HS-5 (cell line): ENCODE results near the gene GPC3.

Source experiments
- DNase-seq: peaks from one replicate; pipeline ENCODE4 v3.0.0-alpha.2; 2012; ENCODE audit warnings: low read depth

GPC3 gene

DNA sequence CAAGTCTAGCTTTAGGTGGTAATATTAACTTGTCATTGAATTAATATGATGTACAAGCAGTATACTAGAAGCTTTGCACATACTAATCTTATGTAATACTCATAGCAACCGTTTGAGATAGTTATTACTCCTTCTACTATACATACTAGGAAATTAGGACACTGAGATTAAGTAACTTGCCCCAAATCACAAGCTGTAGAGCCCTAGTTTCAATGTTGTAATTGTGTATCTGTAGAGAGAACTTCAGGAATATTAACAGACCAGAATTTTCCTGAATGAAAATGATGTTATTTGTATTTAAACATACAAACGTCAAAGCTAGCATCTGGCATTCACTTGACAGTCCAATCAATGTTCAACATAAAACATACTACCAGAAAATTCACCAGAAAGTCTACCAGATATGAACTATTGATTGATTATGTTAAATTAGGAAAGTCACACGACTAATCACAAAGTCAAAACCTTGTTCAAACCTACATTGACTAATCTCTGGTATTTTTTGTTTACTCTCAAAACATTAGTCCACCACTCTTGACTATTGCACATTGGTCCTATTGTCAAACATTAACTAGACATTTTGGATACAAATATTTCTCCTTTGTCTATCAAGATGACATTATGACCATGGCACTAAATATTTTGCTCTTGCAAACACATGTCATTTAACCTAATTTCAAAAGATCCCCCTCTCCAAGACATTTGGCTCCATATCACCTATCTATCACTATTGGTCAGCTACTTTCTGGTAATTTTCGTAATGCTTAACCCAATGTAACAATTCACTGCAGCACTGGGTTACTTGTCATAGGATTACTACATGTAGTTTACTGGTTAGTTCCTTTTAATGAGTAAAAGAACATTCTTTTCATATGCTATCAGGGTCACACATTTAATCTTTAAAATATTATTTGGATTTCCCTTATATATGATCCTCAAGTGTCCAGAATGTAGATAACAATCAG is 100.7 kb downstream of the GPC3 start:
- no peak for DNase-seq

GRCh38 chrX:133881893-133882292 is 103.5 kb downstream of the GPC3 start:
- no peak for DNase-seq

DNA sequence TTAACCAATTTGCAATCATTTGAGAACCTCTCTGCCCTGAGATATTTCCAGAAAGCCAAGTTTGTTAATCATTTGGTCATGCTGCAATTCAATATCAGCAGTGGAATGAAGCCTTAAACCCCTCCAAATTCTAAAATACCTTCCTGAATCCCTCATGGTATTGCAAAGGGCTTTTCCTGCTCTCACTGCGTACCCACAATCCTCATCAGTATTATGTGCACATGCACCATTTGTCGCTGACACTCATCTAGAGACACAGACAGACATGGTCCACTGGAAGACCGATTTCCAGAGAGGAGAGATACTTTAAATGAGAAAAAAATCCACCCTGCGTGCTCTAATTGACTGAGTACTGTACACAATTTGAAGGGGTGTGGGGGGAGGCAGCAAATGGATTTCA is 104.4 kb downstream of the GPC3 start:
- no peak for DNase-seq

GRCh38 chrX:133880032-133880443 is 105.4 kb downstream of the GPC3 start:
- DNase-seq: no peak

DNA sequence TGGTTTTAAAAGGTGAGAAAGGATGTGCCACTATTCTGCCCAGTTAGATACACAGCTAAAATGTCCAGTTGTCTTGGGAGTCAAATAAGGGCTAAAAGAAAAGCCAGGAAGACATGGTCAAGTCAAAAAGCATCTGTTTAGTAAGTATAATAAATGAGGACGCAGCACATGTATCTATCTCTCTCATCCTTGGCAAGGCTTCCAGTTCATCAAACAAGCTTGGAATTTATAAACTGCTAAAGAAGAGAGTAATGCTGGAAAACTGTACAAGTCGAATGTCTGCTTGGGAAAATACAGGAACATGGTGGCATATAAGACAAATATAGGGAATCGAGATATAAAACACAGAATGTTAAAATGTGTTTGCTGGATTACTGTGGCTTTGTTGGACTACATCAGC is 106.7 kb downstream of the GPC3 start:
- DNase-seq: no peak

DNA sequence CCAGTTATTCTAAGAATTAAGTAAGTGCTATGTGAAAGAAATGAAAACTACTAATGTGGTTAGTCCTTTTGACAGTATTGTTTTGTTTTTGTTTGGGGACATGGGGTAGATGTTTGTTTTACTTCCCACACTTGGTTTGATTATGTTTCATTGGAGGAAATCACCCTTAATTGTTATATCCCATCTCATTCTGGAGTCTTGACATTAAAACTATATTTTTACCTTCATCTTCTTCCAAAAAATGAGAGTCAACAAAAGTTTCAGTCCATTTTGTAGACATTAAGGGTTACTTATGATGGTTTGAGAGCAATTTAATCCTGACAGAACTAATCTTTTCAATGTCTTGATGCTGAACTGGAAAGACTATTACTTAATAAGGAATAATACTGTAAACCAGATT is 108.7 kb downstream of the GPC3 start:
- DNase-seq: no peak

- no peak for DNase-seq
Measured at GRCh38 chrX:133869270-133869669, 116.1 kb downstream of the GPC3 start.

DNA sequence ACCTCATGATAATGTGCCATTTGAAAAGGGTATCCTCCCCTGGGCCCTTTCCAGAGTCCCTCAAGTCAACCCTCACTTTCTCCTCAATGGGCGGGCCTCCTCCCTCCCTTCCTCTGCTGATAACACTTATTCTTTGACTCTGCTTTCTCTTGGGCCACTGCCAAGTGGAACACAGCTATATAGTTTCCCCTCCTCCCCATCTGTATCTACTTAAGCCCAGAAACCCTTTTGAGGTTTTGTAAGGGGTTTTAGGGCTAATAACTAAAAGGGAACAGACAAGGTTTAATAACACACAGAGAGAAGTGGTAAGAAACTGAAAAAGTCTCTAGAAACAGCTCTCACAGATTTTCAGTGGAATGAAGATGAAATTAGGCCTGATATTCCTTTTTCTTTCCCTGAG is 116.7 kb downstream of the GPC3 start:
- DNase-seq: no peak

GRCh38 chrX:133868250-133868649 is 117.1 kb downstream of the GPC3 start:
- DNase-seq: no peak

DNA sequence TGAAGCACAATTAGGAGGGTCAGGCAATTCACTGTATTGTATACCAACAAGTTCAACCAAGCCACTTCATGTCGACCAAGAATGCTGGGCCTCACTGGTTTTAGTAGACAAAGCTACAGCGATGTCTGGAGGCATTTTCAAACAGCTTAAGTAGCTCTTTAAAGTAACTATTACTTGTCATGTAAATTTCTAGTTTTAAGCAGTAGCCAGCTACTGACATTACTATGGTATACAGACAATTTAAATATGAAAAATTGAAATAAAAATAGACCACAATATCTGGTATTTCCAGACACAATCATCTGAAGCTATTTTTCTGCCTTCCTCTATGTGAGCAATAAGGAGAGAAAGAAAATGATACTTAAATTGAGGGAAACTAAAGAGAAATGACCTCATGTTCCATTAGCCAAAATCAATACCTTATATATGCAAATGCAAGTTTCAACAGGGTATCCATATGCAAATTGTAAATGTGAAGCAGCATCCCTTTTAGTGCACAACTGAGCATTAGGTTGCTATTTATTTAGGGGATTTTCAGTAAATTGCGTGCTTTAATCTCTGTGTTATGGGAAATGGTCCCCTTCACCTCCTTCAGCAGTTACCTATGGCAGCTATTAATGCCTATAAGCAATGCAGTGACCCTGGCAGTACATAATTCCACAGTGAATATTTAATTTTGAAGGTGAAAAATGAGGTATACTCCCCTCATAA is 119.5 kb downstream of the GPC3 start:
- no peak for DNase-seq

DNA sequence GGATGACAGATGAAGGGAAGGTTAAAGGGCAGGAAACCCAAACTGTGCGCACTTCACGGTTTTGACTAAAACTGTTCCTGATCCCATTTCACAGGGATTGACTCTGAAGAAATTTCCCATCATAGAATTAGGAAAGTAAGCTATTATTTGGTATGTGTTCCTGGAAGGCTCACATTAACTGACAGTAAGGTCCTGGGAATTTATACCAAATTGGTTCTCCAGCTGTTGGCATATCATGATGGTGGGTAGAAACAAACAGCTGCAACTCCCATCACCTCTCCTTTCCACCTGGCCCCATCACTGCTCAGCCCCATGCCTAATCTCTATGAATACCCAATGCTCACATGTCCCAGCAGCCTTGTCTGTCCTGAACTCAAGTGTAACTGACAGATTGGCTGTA is 121.2 kb downstream of the GPC3 start:
- no peak for DNase-seq

GRCh38 chrX:133859860-133860259 is 125.5 kb downstream of the GPC3 start:
- DNase-seq: no peak

DNA sequence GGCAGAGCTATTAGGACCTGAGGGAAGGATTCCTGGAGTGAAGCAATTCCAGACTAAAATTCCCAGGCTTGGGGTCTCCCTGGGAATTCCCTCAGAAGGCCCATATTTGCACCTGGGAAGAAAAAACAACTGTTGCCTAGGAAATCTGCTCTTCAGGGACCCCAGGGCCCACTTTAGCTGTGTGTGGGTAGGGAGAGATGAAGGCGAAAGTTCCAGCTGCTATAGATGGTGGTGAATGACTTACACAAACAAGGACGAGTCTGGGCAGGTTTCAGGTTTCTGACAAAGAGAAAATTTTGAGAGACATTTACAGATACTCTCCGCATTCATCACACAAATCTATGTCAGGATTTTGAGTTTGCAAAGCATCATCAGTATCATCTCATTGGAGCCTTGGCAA is 126.1 kb downstream of the GPC3 start:
- DNase-seq: no peak

DNA sequence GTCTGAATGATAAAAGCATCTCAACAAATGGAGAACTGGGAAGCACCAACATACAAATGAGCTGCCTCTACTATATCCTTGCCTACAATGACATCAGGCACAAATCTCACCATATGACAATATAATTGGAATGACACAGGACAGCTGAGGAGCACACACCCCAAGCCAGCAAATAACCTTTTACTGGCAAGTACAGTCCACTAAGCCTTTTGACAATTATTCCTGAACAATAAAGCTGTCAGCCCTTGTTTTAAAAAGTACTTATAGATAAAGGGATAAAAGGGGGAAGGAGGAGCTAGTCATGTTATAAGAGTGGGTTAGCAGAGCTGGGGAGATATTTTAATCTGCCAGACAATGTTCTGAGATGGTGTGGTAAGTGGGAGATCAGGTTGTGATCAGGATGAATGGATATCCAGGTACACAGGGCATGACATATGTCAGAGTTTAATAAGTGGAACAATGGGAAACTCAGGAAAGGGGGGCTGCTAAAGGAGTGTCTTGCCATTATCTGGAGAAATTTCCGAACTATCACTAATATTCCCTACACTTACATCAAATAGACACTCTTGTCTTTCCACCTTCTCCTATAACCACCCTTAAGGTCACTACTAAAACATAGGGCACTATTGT is 127.6 kb downstream of the GPC3 start:
- no peak for DNase-seq

- no peak for DNase-seq
Measured at GRCh38 chrX:133856819-133857218, 128.6 kb downstream of the GPC3 start.

DNA sequence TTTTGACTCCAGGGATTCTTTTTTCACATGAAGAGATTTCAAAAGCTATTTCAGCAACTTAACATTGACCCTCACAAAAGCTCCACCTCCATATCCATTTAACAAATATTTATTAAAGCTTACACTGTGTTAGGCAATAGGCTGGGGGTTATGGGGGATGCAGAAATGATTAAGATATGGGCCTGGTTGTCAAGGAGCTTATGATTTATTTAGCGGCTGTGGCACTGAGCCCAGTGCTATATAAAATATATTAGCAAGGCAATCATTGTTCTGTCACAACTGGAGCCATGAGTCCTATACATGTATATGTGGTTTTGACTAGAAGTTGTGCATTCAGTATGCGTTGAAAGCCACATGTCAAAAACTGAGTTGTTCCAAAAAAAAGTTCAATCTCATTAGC is 131.1 kb downstream of the GPC3 start:
- DNase-seq: no peak

DNA sequence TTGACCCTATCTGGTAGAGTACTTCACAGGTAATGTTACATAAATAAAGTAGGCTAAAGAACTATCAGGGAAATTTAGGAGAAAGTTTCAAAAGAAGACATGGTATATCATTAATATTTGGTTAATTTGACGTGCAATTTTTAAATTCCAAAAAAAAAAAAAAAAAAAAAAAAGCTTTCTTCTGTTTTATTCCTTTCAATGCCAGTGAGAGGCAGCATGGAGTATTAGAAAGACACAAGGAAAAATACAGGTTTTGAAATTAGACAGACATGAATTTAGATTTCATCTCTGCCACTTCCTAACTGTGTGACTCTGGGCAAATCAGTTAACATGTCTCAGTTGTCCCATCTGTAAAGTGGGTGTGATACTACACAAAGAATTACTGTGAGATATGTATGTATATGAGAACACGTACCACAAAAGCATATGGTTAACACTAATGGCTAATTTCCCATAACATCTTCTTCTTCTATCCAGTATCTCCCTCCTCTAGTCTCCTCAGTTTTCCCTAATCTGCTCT is 132.5 kb downstream of the GPC3 start:
- no peak for DNase-seq

GRCh38 chrX:133852401-133852800 is 133.0 kb downstream of the GPC3 start:
- DNase-seq: no peak

- no peak for DNase-seq
Measured at GRCh38 chrX:133850399-133850798, 135.0 kb downstream of the GPC3 start.

GRCh38 chrX:133849676-133850075 is 135.7 kb downstream of the GPC3 start:
- DNase-seq: peak; percentile 9

- no peak for DNase-seq
Measured at GRCh38 chrX:133847340-133847994, 137.9 kb downstream of the GPC3 start.

DNA sequence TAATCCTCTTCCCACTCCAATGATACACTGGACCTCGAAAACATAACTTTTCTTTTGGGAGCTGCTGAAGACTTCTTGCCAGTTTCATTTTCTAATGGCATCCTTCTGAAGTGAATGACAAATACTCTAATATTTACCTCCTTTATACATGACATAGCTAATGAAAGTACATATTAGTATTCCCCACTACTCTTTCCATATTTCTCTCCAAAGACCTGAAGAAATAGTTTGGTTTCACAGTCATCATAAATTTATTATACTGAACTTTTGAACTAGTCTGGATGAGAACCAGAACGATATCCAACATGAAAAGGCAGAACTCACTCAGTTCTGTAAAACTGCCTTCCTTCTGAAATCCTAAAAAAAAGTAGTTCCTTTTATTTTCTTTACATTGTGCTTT is 139.1 kb downstream of the GPC3 start:
- DNase-seq: no peak
